Measurements from ENCODE around the gene PSMB3. TPM values are rescaled to one million over a fixed set of nuclear protein-coding genes. Genes with fewer than 3 reads are reported as not detected.

PSMB3 gene
- total RNA-seq, 1 experiment from 2014 or later, result 441 TPM

DNA sequence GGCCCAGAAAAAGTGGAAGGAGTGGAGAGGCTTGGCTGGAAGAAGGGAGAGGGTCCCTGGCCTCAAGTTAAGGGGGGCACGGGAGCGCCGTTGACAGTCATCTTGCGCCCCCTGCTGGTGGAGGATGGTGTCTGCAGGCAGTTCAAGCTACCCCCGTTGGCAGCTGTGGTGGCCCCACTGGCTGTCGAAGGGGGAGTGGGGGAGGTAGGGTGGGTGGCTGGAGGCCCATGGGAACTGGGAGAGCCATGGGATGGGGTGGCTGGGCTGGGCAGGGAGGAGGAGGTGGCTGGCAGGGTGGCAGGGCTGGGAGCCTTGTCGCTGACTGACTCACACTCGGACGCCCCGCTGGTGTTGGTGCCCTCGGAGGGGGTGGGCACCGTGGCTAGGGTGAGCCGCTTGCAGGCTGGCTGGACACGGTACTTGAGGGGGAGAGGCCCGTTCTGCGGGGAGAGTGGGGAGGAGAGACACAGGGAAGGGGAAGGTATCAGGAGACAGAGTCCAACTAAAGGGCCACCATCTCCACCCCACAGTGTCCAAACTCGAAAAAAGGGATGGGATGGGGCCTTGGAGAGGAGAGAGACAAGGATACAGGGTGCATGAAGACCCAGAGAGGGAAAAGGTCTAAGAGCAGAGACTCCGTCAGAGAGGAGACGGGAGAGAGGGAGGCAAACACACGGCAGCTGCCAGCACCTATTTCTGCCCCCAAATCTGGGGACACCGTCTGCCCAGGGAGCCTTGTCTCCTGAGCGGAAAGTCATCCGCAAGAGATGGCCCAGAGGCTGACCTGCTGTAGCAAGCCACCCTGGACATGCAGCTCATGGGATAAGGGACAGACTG, 17.2 kb upstream of the PSMB3 start:
- ChIA-PET CTCF (interaction anchor here (0.6 to 1.0 kb wide), 3 partner anchors 16 to 177 kb away, joined by 3 to 6 read pairs (median 4); no protein-coding TSS in a partner anchor), POLR2A (ENCODE audit: unreplicated experiment) (interaction anchor here (0.7 kb wide), 1 partner anchor 19 kb away, joined by 5 read pairs; no protein-coding TSS in a partner anchor)
- Histone ChIP-seq H3F3A (ENCODE audit: low read length, unreplicated experiment) (no peaks in the 10 kb centered on the region), H3K27ac (ENCODE audit: low read length) (no peak overlapping the region), H2AFZ (ENCODE audit: low read length) (no peak overlapping the region), H3K4me2 (ENCODE audit: low read length) (no peak overlapping the region), H3K79me2 (ENCODE audit: low read length) (peaks cover 22% of the 10 kb centered on the region), H3K36me3 (ENCODE audit: low read depth, low read length) (no peaks in the 10 kb centered on the region; the same call in 1 of the 2 replicates), H3K27me3 (ENCODE audit: low read length) (no peaks in the 10 kb centered on the region), H3K9ac (ENCODE audit: low read length) (no peak overlapping the region), H3K9me3 (ENCODE audit: low read length) (no peaks in the 10 kb centered on the region), H3K4me3 (ENCODE audit: low read length) (no peak overlapping the region), H4K20me1 (ENCODE audit: low read length) (0 out of 2 replicates have a peak, but pooled peaks cover 4% of the 10 kb centered on the region), H3K4me1 (ENCODE audit: insufficient read depth, low read length) (peaks cover 14% of the 10 kb centered on the region; the same call in 1 of the 2 replicates), H3K9me2 (replicated peaks; ENCODE audit: low read length) (no peaks in the 10 kb centered on the region)
- intact Hi-C loops (cut with micrococcal nuclease), result loop anchor here (2.0 kb wide), 1 partner anchor 59 kb away; no protein-coding TSS in a partner anchor
- ATAC-seq (no peak; the same call in 1 of the 2 replicates), DNase-seq (peak; percentile 21)
- TSS peak; percentile 48 for BruUV-seq (replicated peaks)
- TF ChIP-seq, protein P1, sequence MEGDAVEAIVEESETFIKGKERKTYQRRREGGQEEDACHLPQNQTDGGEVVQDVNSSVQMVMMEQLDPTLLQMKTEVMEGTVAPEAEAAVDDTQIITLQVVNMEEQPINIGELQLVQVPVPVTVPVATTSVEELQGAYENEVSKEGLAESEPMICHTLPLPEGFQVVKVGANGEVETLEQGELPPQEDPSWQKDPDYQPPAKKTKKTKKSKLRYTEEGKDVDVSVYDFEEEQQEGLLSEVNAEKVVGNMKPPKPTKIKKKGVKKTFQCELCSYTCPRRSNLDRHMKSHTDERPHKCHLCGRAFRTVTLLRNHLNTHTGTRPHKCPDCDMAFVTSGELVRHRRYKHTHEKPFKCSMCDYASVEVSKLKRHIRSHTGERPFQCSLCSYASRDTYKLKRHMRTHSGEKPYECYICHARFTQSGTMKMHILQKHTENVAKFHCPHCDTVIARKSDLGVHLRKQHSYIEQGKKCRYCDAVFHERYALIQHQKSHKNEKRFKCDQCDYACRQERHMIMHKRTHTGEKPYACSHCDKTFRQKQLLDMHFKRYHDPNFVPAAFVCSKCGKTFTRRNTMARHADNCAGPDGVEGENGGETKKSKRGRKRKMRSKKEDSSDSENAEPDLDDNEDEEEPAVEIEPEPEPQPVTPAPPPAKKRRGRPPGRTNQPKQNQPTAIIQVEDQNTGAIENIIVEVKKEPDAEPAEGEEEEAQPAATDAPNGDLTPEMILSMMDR (conservative IDR thresholded peaks at IDR 0.05; ENCODE audit: low read depth, low read length), result peak; percentile 78
- TF ChIP-seq EZH2 (IDR thresholded peaks at IDR 0.05; ENCODE audit: low read length, unreplicated experiment) (no peak), EZH2phosphoT487 (IDR thresholded peaks at IDR 0.05; ENCODE audit: borderline replicate concordance, low read length) (no peak)

DNA sequence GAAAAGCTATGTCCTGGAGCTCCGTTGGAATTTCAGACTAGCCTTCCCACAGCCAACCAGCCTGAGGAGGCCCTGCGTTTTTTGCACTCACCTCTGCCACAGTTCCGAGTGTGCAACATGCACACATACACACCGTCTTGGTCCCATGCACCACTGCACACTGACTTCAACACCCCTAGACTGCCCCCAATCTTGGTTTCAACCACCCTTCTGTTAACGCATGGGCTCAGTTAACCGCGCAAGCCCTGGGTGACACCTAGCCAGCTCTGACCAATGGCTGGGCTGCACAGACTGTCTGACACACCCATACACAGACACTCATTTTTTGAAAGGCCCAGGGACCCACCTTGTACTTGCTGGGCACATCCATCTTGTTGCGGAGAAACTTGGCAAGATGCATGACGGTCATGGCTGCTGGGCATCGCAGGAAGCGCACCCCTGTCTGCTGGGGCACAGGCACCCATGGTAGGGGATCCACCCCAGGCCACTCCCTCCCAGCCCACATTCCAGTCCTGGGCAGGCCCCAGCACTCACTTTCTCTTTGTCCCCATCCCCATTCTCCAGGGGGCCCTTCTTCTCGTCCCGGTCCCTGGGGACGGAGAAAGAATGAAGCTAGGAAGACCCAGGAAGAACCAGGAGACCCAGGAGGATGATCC, 14.4 kb upstream of the PSMB3 start:
- ChIA-PET CTCF (no interaction called here), POLR2A (ENCODE audit: unreplicated experiment) (no interaction called here)
- no peak overlapping the region for H3K4me3 ChIP-seq (ENCODE audit: low read length)
- no peak overlapping the region for H2AFZ ChIP-seq (ENCODE audit: low read length)
- peaks cover 7% of the 10 kb centered on the region; the same call in 1 of the 2 replicates for H4K20me1 ChIP-seq (ENCODE audit: low read length)
- intact Hi-C loops (cut with micrococcal nuclease), result no loop called here
- no peaks in the 10 kb centered on the region for H3K9me2 ChIP-seq (replicated peaks; ENCODE audit: low read length)
- H3K79me2 ChIP-seq (ENCODE audit: low read length), result peaks cover 25% of the 10 kb centered on the region
- no peak overlapping the region for H3K27ac ChIP-seq (ENCODE audit: low read length)
- no TSS peak for BruUV-seq (replicated peaks)
- no peaks in the 10 kb centered on the region; the same call in 1 of the 2 replicates for H3K36me3 ChIP-seq (ENCODE audit: low read depth, low read length)
- no peaks in the 10 kb centered on the region for H3F3A ChIP-seq (ENCODE audit: low read length, unreplicated experiment)
- H3K9ac ChIP-seq (ENCODE audit: low read length), result no peak overlapping the region
- no peaks in the 10 kb centered on the region for H3K27me3 ChIP-seq (ENCODE audit: low read length)
- H3K4me1 ChIP-seq (ENCODE audit: insufficient read depth, low read length), result no peaks in the 10 kb centered on the region
- ATAC-seq, result no peak
- TF ChIP-seq, protein P1 (conservative IDR thresholded peaks at IDR 0.05; ENCODE audit: low read depth, low read length), result no peak
- TF ChIP-seq EZH2 (IDR thresholded peaks at IDR 0.05; ENCODE audit: low read length, unreplicated experiment), result no peak
- TF ChIP-seq EZH2phosphoT487 (IDR thresholded peaks at IDR 0.05; ENCODE audit: borderline replicate concordance, low read length), result no peak
- no peaks in the 10 kb centered on the region for H3K9me3 ChIP-seq (ENCODE audit: low read length)
- no peak for DNase-seq
- no peak overlapping the region for H3K4me2 ChIP-seq (ENCODE audit: low read length)

Measured in PC-3 (cell line).